Stomach (tissue), 9 donors: ENCODE data around the gene CD300A. TPM values are rescaled to one million over a fixed set of nuclear protein-coding genes. Genes with fewer than 3 reads are reported as not detected.
A peak's percentile ranks its signal among the peaks of the same experiment; 100 is the strongest.
"Not testable (repeated sequence)": the region's sequence is repeated elsewhere in the genome, so short reads cannot be mapped to it uniquely, and the experiment has no call there.

ENCODE experiments used
- DNase-seq, 2 donors: peaks; one replicate each; pipeline versions ENCODE4 v3.0.0 to v3.0.0-alpha.2; 2013 to 2019
- H3K27ac ChIP-seq, 5 donors: fragments of 200-600 bp in 4 of 5; sonication (generic) in 4 of 5; one replicate each; pipeline ENCODE4 v1.5.1; 2013 to 2019; ENCODE audit warnings: mild to moderate bottlenecking in 1 of 5, moderate library complexity in 1 of 5
- H3K27me3 ChIP-seq, 3 donors: fragments of 200-600 bp; sonication (generic); one replicate each; pipeline ENCODE4 v1.5.1; 2017 to 2019; ENCODE audit warnings: mixed run types in 1 of 3
- H3K36me3 ChIP-seq, 4 donors: fragments of 200-600 bp; sonication (generic); 1 replicate in 3 of 4; 2 replicates in 1 of 4; pipeline ENCODE4 v1.5.1; 2016 to 2019
- H3K4me1 ChIP-seq, 4 donors: fragments of 200-600 bp; sonication (generic); one replicate each; pipeline ENCODE4 v1.5.1; 2016 to 2019
- H3K4me3 ChIP-seq, 4 donors: fragments of 200-600 bp; sonication (generic) in 3 of 4; one replicate each; pipeline ENCODE4 v1.5.1; 2016 to 2019; ENCODE audit warnings: mild to moderate bottlenecking in 1 of 4
- H3K9me3 ChIP-seq, 4 donors: fragments of 200-600 bp; sonication (generic); one replicate each; pipeline ENCODE4 v1.5.1; 2016 to 2019
- EP300 ChIP-seq: sonication (generic); formaldehyde crosslinking; IDR thresholded peaks from one replicate; pipeline ENCODE4 v1.6.1; 2017; ENCODE audit warnings: antibody characterized with exemption
- POLR2A ChIP-seq, 4 donors: fragments of 450-650 bp; IDR thresholded peaks; one replicate each; pipeline ENCODE4 v1.6.1; 2016; ENCODE audit warnings: antibody characterized with exemption in 4 of 4, control low read depth in 2 of 4, mild to moderate bottlenecking in 1 of 4, moderate library complexity in 1 of 4
- POLR2AphosphoS5 ChIP-seq, 3 donors: sonication (generic); formaldehyde crosslinking; IDR thresholded peaks; one replicate each; pipeline ENCODE4 v1.6.1; 2016; ENCODE audit warnings: antibody characterized with exemption in 3 of 3
- WGBS, 5 donors: extraction: QIAGEN DNeasy Blood & Tissue Kit in 3 of 5; methylation state at CpG; one replicate each; pipeline versions ENCODE4 v1.1.5 to v1.1.7; 2013 to 2018; 5-methylcytosine and 5-hydroxymethylcytosine counted together
- intact Hi-C: fragments of 100-400 bp; cut with DNase I; formaldehyde crosslinking; loops from one replicate; pipeline ENCODE4 v1.15.1; 2023; ENCODE audit warnings: low total_unique reads
- polyA plus RNA-seq, 3 donors: library from polyadenylated mRNA; stranded (reverse); fragments of 200-250 nt; gene quantifications; one replicate each; pipeline ENCODE4 v1.2.3, GENCODE V29; 2013
- total RNA-seq, 5 donors: library from RNA; depleted of rRNA; stranded (reverse); fragments of >200 nt; gene quantifications; one replicate each; pipeline versions ENCODE4 v1.1.0 to v1.2.3, GENCODE V29; 2014 to 2016
- TF ChIP-seq, protein P1 (sequence below), 7 experiments: fragments of 450-650 bp in 4 of 7; fragments of 200-600 bp in 3 of 7; sonication (generic) in 3 of 7; IDR thresholded peaks; one replicate each; pipeline ENCODE4 v1.5.1; 2016 to 2019; ENCODE audit warnings: antibody characterized with exemption in 7 of 7, control low read depth in 2 of 7, mild to moderate bottlenecking in 1 of 7
- donor health status: healthy with polysubstance abuse.
- donor health status: Bipolar disorder and iron deficiency.
- donor health status: healthy.

The CD300A gene
- total and polyA plus RNA-seq, 8 donors = 1.8 to 8.0 (median 3.9) TPM; not detected in 2

DNA sequence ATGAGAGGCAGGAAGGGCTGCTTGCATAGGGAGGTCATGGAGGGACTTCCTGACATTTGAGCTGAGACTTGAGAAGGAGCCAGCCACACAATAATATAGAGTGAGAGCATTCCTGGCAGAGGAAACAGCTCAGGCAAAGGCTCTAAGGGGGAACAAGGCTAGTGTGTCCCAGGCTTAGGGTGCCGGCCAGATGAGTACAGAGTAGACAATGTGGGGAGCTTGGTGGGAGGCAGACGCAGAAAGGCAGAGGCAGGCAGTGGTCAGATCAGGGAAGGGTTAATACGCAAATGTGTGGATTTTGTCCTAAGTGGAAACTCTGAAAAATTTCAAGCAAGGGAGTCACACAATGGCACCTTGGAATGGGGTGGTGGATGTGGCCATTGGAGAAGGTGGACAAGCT, 33.6 kb downstream of the CD300A start:
- H3K36me3 ChIP-seq = no peaks in the 10 kb centered on the region
- H3K27me3 ChIP-seq = no peaks in the 10 kb centered on the region
- TF ChIP-seq, protein P1, sequence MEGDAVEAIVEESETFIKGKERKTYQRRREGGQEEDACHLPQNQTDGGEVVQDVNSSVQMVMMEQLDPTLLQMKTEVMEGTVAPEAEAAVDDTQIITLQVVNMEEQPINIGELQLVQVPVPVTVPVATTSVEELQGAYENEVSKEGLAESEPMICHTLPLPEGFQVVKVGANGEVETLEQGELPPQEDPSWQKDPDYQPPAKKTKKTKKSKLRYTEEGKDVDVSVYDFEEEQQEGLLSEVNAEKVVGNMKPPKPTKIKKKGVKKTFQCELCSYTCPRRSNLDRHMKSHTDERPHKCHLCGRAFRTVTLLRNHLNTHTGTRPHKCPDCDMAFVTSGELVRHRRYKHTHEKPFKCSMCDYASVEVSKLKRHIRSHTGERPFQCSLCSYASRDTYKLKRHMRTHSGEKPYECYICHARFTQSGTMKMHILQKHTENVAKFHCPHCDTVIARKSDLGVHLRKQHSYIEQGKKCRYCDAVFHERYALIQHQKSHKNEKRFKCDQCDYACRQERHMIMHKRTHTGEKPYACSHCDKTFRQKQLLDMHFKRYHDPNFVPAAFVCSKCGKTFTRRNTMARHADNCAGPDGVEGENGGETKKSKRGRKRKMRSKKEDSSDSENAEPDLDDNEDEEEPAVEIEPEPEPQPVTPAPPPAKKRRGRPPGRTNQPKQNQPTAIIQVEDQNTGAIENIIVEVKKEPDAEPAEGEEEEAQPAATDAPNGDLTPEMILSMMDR (IDR thresholded peaks at IDR 0.05) = no peak
- no peak for TF ChIP-seq POLR2A (IDR thresholded peaks at IDR 0.05)
- TF ChIP-seq POLR2AphosphoS5 (IDR thresholded peaks at IDR 0.05) = no peak
- TF ChIP-seq EP300 = no peak
- no peak for DNase-seq
- intact Hi-C loops = no loop called here
- WGBS, 5 donors = 81 to 94% (median 88%) methylated on average over 3 of the region's 3 CpGs
- no peak overlapping the region for H3K27ac ChIP-seq
- no peaks in the 10 kb centered on the region for H3K4me1 ChIP-seq
- H3K4me3 ChIP-seq = no peak overlapping the region
- no peaks in the 10 kb centered on the region for H3K9me3 ChIP-seq

DNA sequence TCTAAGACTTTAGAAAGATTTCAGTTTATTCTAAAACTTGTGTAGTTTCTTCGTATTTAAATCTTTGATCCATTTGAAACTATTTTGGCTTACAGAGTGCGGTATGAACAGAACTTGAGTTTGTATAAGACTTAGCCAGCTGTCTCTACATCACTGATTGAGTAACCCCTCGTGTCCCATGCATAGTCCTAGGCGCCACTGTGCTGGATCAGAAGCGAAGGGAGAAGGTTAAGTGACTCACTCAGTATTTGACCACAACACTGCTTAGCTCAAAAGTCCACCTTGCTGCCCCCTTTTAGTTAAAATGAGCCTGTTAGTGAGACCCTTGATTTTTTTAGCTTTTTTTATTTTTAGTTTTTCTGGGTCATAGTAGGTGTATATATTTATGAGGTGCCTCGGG, 36.4 kb downstream of the CD300A start:
- 61 to 64% (median 63%) methylated on average over 6 of the region's 6 CpGs for whole genome bisulfite sequencing, 5 donors
- intact Hi-C loops = no loop called here
- no peak overlapping the region for H3K27ac ChIP-seq
- H3K4me3 ChIP-seq = no peak overlapping the region
- DNase-seq = peak in 1 of 2 donors; percentile 19
- H3K36me3 ChIP-seq = no peaks in the 10 kb centered on the region
- TF ChIP-seq EP300 = no peak
- no peak for TF ChIP-seq POLR2A (IDR thresholded peaks at IDR 0.05)
- TF ChIP-seq, protein P1 (IDR thresholded peaks at IDR 0.05) = no peak
- TF ChIP-seq POLR2AphosphoS5 (IDR thresholded peaks at IDR 0.05) = no peak
- H3K4me1 ChIP-seq = no peaks in the 10 kb centered on the region
- H3K9me3 ChIP-seq = no peaks in the 10 kb centered on the region
- no peaks in the 10 kb centered on the region for H3K27me3 ChIP-seq

DNA sequence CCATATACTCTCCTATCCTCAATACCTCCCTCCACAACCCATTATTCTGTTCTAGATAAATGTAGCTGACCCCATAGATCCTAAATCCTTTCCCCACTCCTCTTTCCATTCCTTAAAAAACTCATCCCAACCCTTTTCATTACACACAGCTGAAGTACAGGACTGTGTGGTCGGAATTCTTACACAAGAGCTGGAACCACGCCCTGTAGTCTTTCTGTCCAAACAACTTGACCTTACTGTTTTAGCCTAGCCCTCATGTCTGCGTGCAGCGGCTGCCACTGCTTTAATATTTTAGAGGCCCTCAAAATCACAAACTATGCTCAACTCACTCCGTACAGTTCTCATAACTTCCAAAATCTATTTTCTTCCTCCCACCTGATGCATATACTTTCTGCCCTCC, 37.5 kb downstream of the CD300A start:
- intact Hi-C loops = not testable (repeated sequence)

DNA sequence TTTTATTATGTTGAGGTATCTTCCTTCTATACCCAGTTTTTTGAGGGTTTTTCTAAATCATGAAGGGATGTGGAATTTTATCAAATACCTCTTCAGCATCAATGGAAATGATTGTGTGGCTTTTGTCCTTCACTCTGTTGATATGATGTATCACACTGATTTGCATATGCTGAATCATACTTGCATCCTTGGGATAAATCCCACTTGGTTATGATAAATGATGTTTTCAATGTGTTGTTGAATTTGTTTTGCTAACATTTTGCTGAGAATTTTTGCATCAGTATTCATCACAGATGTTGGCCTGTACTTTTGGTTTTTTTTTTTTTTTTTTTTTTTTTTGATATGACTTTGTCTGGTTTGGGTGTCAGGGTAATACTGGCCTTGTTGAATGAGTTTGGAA, 41.7 kb downstream of the CD300A start:
- DNase-seq = no peak
- no peaks in the 10 kb centered on the region for H3K36me3 ChIP-seq
- intact Hi-C loops = no loop called here
- H3K4me3 ChIP-seq = no peak overlapping the region
- H3K27me3 ChIP-seq = peaks cover 0 to 3% (median 0%) of the 10 kb centered on the region in 3 donors
- H3K4me1 ChIP-seq = no peaks in the 10 kb centered on the region
- H3K9me3 ChIP-seq = no peaks in the 10 kb centered on the region
- no peak overlapping the region for H3K27ac ChIP-seq
- TF ChIP-seq POLR2A (IDR thresholded peaks at IDR 0.05) (no peak), EP300 (no peak), POLR2AphosphoS5 (IDR thresholded peaks at IDR 0.05) (no peak)
- TF ChIP-seq, protein P1 (IDR thresholded peaks at IDR 0.05) = no peak

More for the DNA sequence above, 37.5 kb downstream of the CD300A start:
- H3K27me3 ChIP-seq, H3K4me1 ChIP-seq, H3K27ac ChIP-seq, H3K4me3 ChIP-seq, H3K36me3 ChIP-seq, H3K9me3 ChIP-seq: not testable (repeated sequence)
- WGBS, 5 donors = 52 to 63% (median 56%) methylated on average over 5 of the region's 5 CpGs
- DNase-seq = peak in 1 of 2 donors; percentile 25

DNA sequence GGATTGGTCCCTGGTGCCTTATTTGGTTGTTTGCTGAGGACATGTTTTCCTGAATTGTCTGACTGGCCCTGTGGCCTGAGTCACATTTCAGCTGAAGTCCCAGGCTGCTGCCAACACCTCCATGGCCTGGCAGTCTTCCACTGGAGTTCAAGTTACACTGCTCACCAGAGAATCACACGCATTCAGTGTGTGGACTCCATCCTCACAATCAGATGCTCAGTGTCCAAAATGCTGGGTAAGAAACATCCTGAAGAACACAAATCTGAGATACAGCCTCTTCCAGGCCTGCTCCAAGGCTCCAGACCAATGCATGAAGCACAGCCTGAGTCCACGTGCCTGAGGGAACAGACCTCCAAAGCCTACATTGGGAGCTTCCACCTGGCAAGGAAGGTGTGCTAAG, 45.6 kb downstream of the CD300A start:
- Histone ChIP-seq H3K9me3 (no peaks in the 10 kb centered on the region), H3K4me1 (no peaks in the 10 kb centered on the region), H3K36me3 (no peaks in the 10 kb centered on the region), H3K27ac (no peak overlapping the region), H3K27me3 (peaks cover 0 to 15% (median 0%) of the 10 kb centered on the region in 3 donors), H3K4me3 (no peak overlapping the region)
- DNase-seq = no peak
- TF ChIP-seq EP300 (no peak), POLR2AphosphoS5 (IDR thresholded peaks at IDR 0.05) (no peak), POLR2A (IDR thresholded peaks at IDR 0.05) (no peak)
- TF ChIP-seq, protein P1 (IDR thresholded peaks at IDR 0.05) = no peak
- 64 to 96% (median 71%) methylated on average over 2 of the region's 2 CpGs for WGBS, 5 donors
- intact Hi-C loops = no loop called here
